ENCODE results near the gene CYBRD1. TPM values are rescaled to one million over a fixed set of nuclear protein-coding genes. Genes with fewer than 3 reads are reported as not detected.

Gene CYBRD1
- total RNA-seq, 1 donor from 2014 or later, result 313 TPM

- Histone ChIP-seq H3K4me1 (no peaks in the 10 kb centered on the region), H3K4me3 (no peak overlapping the region), H3K36me3 (no peaks in the 10 kb centered on the region), H3K27me3 (no peaks in the 10 kb centered on the region), H3K9me3 (no peaks in the 10 kb centered on the region), H3K27ac (no peak overlapping the region)
- intact Hi-C loops (cut with DNase I), result no loop called here
- TF ChIP-seq CTCF (IDR thresholded peaks at IDR 0.05), result no peak
- ATAC-seq (no peak), DNase-seq (no peak)
These were observed 5.5 kb upstream of the CYBRD1 start for GRCh38 chr2:171516793-171517192.

GRCh38 chr2:171520471-171520870, 1.8 kb upstream of the CYBRD1 start:
- no peak for TF ChIP-seq CTCF (IDR thresholded peaks at IDR 0.05)
- Histone ChIP-seq H3K36me3 (no peaks in the 10 kb centered on the region), H3K4me3 (no peak overlapping the region), H3K9me3 (no peaks in the 10 kb centered on the region), H3K4me1 (peaks cover 14% of the 10 kb centered on the region), H3K27ac (no peak overlapping the region), H3K27me3 (no peaks in the 10 kb centered on the region)
- intact Hi-C loops (cut with DNase I), result no loop called here
- ATAC-seq (no peak), DNase-seq (no peak)

- Histone ChIP-seq H3K27me3 (no peaks in the 10 kb centered on the region), H3K9me3 (no peaks in the 10 kb centered on the region), H3K27ac (peak overlapping the region; percentile 91), H3K36me3 (no peaks in the 10 kb centered on the region), H3K4me3 (peak overlapping the region; percentile 71), H3K4me1 (peaks cover 15% of the 10 kb centered on the region)
- ATAC-seq (no peak), DNase-seq (no peak)
- intact Hi-C loops (cut with DNase I), result no loop called here
- TF ChIP-seq CTCF (IDR thresholded peaks at IDR 0.05), result no peak
These were observed 768 bp upstream of the CYBRD1 start for GRCh38 chr2:171521361-171522051.

DNA sequence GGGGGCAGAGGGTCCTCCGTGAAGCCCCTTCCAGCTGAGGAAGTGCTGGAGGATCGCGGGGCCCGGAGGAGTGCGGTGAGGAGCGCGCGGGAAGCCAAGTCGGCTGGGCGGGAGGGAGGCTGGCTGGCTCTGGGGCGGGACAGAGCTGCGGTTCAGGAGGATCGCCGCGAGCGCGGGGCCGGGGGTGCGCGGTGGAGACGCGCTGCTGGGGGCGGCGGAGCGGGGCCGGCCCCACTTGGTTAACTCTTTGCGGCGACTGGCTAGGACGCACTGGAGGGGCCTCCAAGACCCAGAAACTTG, 464 bp downstream of the CYBRD1 start:
- peak; percentile 72 for DNase-seq
- peaks cover 15% of the 10 kb centered on the region for H3K4me1 ChIP-seq
- no peak for TF ChIP-seq CTCF (IDR thresholded peaks at IDR 0.05)

GRCh38 chr2:171523088-171524017, 1.1 kb downstream of the CYBRD1 start:
- H3K27me3 ChIP-seq, result no peaks in the 10 kb centered on the region
- peaks cover 15% of the 10 kb centered on the region for H3K4me1 ChIP-seq

More for the DNA sequence above, 464 bp downstream of the CYBRD1 start:
- H3K36me3 ChIP-seq, result no peaks in the 10 kb centered on the region
- intact Hi-C loops (cut with DNase I), result no loop called here
- ATAC-seq, result peak; percentile 23
- no peaks in the 10 kb centered on the region for H3K9me3 ChIP-seq
- peak overlapping the region; percentile 91 for H3K27ac ChIP-seq
- no peaks in the 10 kb centered on the region for H3K27me3 ChIP-seq
- peak overlapping the region; percentile 71 for H3K4me3 ChIP-seq

More at GRCh38 chr2:171523088-171524017, 1.1 kb downstream of the CYBRD1 start:
- ATAC-seq (peak; percentile 74), DNase-seq (peak; percentile 86)
- Histone ChIP-seq H3K4me3 (peak overlapping the region; percentile 71), H3K9me3 (no peaks in the 10 kb centered on the region), H3K36me3 (no peaks in the 10 kb centered on the region), H3K27ac (peak overlapping the region; percentile 91)
- no peak for TF ChIP-seq CTCF (IDR thresholded peaks at IDR 0.05)
- intact Hi-C loops (cut with DNase I), result no loop called here

Measured in upper lobe of right lung (tissue), 1 donor.